ENCODE results near the gene IPP.

IPP gene

DNA sequence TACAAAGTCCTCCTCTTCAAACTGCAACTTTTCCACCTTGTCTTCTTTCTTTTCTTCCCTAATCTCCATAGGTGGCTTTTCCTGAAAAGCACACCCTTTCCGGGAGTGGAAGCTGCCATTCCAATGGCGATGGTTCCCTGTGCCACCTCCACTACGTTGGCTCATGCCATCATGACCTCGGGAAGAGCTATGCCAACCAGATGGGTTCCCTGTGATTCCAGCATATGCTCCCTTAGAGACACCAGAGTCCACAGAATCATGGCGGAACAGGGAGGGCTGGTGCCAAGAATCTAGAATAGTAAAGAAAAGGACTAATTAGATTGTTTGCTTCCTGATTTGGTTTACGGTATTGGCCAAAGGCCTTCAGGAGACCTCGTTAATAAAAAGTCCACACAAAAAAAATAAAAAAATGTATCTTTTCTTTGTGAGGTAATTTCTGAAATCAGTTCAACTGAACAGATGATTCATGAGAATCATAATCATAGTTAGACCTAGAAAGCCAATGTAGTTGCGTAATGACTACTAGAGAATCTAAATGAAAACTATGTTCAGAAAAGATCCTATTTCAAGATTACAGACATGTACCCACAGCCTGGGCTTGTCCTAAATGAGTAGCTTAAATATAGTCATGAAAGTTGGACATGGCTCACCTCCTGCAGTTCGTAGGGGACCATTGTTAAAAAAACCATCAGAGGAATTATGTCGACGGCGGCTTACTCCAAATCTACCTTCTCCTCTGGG is 95.7 kb downstream of the IPP start:
- Histone ChIP-seq H3K9me2 (replicated peaks; ENCODE audit: control insufficient read depth, low read length) (no peaks in the 10 kb centered on the region), H3K27me3 (ENCODE audit: control insufficient read depth, low read length) (no peaks in the 10 kb centered on the region), H3K9me3 (ENCODE audit: control insufficient read depth, insufficient read depth, low read length) (no peaks in the 10 kb centered on the region), H3K4me1 (ENCODE audit: control insufficient read depth, low read length) (no peaks in the 10 kb centered on the region), H3K27ac (ENCODE audit: low read depth, low read length) (no peak overlapping the region), H3K4me3 (ENCODE audit: low read length) (no peak overlapping the region), H3K79me2 (ENCODE audit: control insufficient read depth, low read length) (peaks cover 37% of the 10 kb centered on the region), H4K20me1 (ENCODE audit: control insufficient read depth, insufficient read depth, low read depth, low read length) (no peaks in the 10 kb centered on the region), H3K36me3 (ENCODE audit: control insufficient read depth, low read length) (peaks cover 91% of the 10 kb centered on the region), H3K4me2 (ENCODE audit: low read length) (no peak overlapping the region), H3F3A (ENCODE audit: control insufficient read depth, insufficient read depth) (no peaks in the 10 kb centered on the region)
- TF ChIP-seq EZH2phosphoT487 (IDR thresholded peaks at IDR 0.05; ENCODE audit: borderline replicate concordance, low read length) = no peak
- TF ChIP-seq, protein P1, sequence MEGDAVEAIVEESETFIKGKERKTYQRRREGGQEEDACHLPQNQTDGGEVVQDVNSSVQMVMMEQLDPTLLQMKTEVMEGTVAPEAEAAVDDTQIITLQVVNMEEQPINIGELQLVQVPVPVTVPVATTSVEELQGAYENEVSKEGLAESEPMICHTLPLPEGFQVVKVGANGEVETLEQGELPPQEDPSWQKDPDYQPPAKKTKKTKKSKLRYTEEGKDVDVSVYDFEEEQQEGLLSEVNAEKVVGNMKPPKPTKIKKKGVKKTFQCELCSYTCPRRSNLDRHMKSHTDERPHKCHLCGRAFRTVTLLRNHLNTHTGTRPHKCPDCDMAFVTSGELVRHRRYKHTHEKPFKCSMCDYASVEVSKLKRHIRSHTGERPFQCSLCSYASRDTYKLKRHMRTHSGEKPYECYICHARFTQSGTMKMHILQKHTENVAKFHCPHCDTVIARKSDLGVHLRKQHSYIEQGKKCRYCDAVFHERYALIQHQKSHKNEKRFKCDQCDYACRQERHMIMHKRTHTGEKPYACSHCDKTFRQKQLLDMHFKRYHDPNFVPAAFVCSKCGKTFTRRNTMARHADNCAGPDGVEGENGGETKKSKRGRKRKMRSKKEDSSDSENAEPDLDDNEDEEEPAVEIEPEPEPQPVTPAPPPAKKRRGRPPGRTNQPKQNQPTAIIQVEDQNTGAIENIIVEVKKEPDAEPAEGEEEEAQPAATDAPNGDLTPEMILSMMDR (IDR thresholded peaks at IDR 0.05; ENCODE audit: low read depth, low read length, poor library complexity, severe bottlenecking) = no peak

All from DOHH2 (cell line).